GM12878 (cell line): ENCODE data around the gene SACM1L. TPM values are rescaled to one million over a fixed set of nuclear protein-coding genes. Genes with fewer than 3 reads are reported as not detected.

Experiments used
- ATAC-seq: fragments of 200-7000 bp; cut with Tn5 transposase; 3 replicates; pipeline ENCODE4 v1.9.1; 2020; ENCODE audit warnings: mild to moderate bottlenecking, moderate library complexity
- BruUV-seq: library from RNA; stranded (reverse); fragments of 400-500 nt; replicated peaks from 2 replicates; lab custom pipeline; 2021; lab: Mats Ljungman, UMichigan
- CTCF ChIA-PET: fragments of 300-600 bp; sonication (Branson Sonifier 250); formaldehyde crosslinking; extraction: SDS; loops from one replicate; lab custom pipeline; 2021; ENCODE audit warnings: inconsistent platforms; lab: Yijun Ruan, JAX
- POLR2A ChIA-PET: fragments of 350-600 bp; formaldehyde crosslinking; extraction: SDS; loops from one replicate; lab custom pipeline; 2021; ENCODE audit warnings: inconsistent platforms; lab: Charles Lee
- RAD21 ChIA-PET: fragments of 300-600 bp; sonication (Branson Sonifier 250); formaldehyde crosslinking; loops from one replicate; lab custom pipeline; 2023; ENCODE audit warnings: antibody characterized with exemption; ENCODE audit not compliant: unreplicated experiment; lab: Charles Lee
- SMC1A ChIA-PET: fragments of 300-600 bp; sonication (Branson Sonifier 250); formaldehyde crosslinking; loops from one replicate; lab custom pipeline; 2023; ENCODE audit not compliant: unreplicated experiment, uncharacterized antibody; lab: Charles Lee
- DNase-seq: peaks from one replicate; pipeline ENCODE4 v3.0.0-alpha.2; 2011; ENCODE audit warnings: low read depth, low spot score
- FAIRE-seq: peaks from 3 replicates; lab custom pipeline; 2011; peaks lifted over from hg19 to GRCh38; lab: Jason Lieb, UNC
- H2AFZ ChIP-seq: 2 replicates; pipeline ENCODE4 v1.6.0; 2011; ENCODE audit warnings: low read depth, low read length, control low read depth; ENCODE audit not compliant: control insufficient read depth
- H3K27ac ChIP-seq: 2 replicates; pipeline ENCODE4 v1.5.1; 2011; ENCODE audit warnings: control low read depth; ENCODE audit not compliant: control insufficient read depth, insufficient read depth
- H3K27me3 ChIP-seq, 2 experiments: replicated peaks in 1 of 2; 2 replicates each; pipeline versions ENCODE4 v1.6.0 to v1.6.1; 2011; ENCODE audit warnings: low read length in 1 of 2; ENCODE audit not compliant: control insufficient read depth in 2 of 2, insufficient read depth in 2 of 2
- H3K36me3 ChIP-seq, 2 experiments: 2 replicates each; pipeline ENCODE4 v1.5.1; 2011; ENCODE audit warnings: low read length in 1 of 2; ENCODE audit not compliant: control insufficient read depth in 2 of 2, insufficient read depth in 2 of 2
- H3K4me1 ChIP-seq: 2 replicates; pipeline ENCODE4 v1.6.1; 2011; ENCODE audit warnings: mild to moderate bottlenecking, low read length, moderate library complexity, mixed read lengths; ENCODE audit not compliant: control insufficient read depth, insufficient read depth
- H3K4me2 ChIP-seq: 2 replicates; pipeline ENCODE4 v1.6.0; 2011; ENCODE audit warnings: control low read depth; ENCODE audit not compliant: control insufficient read depth, insufficient read depth
- H3K4me3 ChIP-seq: fragments of 200-600 bp; sonication (generic); 2 replicates; pipeline ENCODE4 v1.5.1; 2016
- H3K79me2 ChIP-seq: 2 replicates; pipeline ENCODE4 v1.6.0; 2011; ENCODE audit warnings: low read length; ENCODE audit not compliant: control insufficient read depth, insufficient read depth
- H3K9ac ChIP-seq: 2 replicates; pipeline ENCODE4 v1.8.0; 2011; ENCODE audit warnings: low read length, control low read depth, mixed read lengths; ENCODE audit not compliant: control insufficient read depth, insufficient read depth
- H3K9me3 ChIP-seq: replicated peaks from 3 replicates; pipeline ENCODE4 v1.5.1; 2011; ENCODE audit warnings: mild to moderate bottlenecking, low read length; ENCODE audit not compliant: control insufficient read depth, insufficient read depth
- H4K20me1 ChIP-seq: 2 replicates; pipeline ENCODE4 v1.6.0; 2011; ENCODE audit not compliant: control insufficient read depth, insufficient read depth
- BACH1 ChIP-seq: fragments of 450-650 bp; IDR thresholded peaks from 2 replicates; pipeline ENCODE4 v1.6.1; 2017; ENCODE audit warnings: mild to moderate bottlenecking, borderline replicate concordance
- CHD1 ChIP-seq: IDR thresholded peaks from 2 replicates; pipeline ENCODE4 v1.6.1; 2012; ENCODE audit warnings: low read depth, low read length, improper control_type of control experiment
- CREB1 ChIP-seq: IDR thresholded peaks from 2 replicates; pipeline ENCODE4 v1.6.1; 2012; ENCODE audit warnings: low read depth, mild to moderate bottlenecking, inconsistent platforms
- IRF4 ChIP-seq: IDR thresholded peaks from 2 replicates; pipeline ENCODE4 v1.6.1; 2011; ENCODE audit warnings: low read depth, low read length
- KLF5 ChIP-seq: fragments of 450-650 bp; IDR thresholded peaks from 2 replicates; pipeline ENCODE4 v1.6.1; 2014; ENCODE audit warnings: mild to moderate bottlenecking; ENCODE audit not compliant: partially characterized antibody
- LARP7 ChIP-seq: fragments of 450-650 bp; IDR thresholded peaks from 2 replicates; pipeline ENCODE4 v1.6.1; 2017; ENCODE audit warnings: mild to moderate bottlenecking
- MXI1 ChIP-seq: fragments of 150-350 bp; IDR thresholded peaks from 2 replicates; pipeline ENCODE4 v1.6.1; 2011; ENCODE audit warnings: low read depth, mild to moderate bottlenecking, inconsistent platforms, low read length, improper control_type of control experiment
- NBN ChIP-seq: fragments of 450-650 bp; IDR thresholded peaks from 2 replicates; pipeline ENCODE4 v1.6.1; 2016
- RB1 ChIP-seq: fragments of 450-650 bp; formaldehyde crosslinking; IDR thresholded peaks from 2 replicates; pipeline ENCODE4 v1.6.1; 2017; ENCODE audit warnings: mild to moderate bottlenecking, borderline replicate concordance
- ZNF217 ChIP-seq: fragments of 450-650 bp; IDR thresholded peaks from 2 replicates; pipeline ENCODE4 v1.6.1; 2017; ENCODE audit warnings: antibody characterized with exemption, mild to moderate bottlenecking
- ZNF622 ChIP-seq: fragments of 450-650 bp; IDR thresholded peaks from 2 replicates; pipeline ENCODE4 v1.6.1; 2017; ENCODE audit warnings: mild to moderate bottlenecking, inconsistent platforms
- WGBS: methylation state at CpG from one replicate; pipeline ENCODE4 v1.1.6; 2016; ENCODE audit warnings: low lambda C conversion rate; ENCODE audit not compliant: insufficient replicate concordance, insufficient coverage; ENCODE audit errors: missing lambda C conversion rate; 5-methylcytosine and 5-hydroxymethylcytosine counted together
- in situ Hi-C: fragments of 300-500 bp; cut with MboI; formaldehyde crosslinking; loops from 9 replicates; pipeline ENCODE4 v1.14.3; 2018; ENCODE audit warnings: mixed read lengths
- intact Hi-C: fragments of 100-400 bp; cut with micrococcal nuclease; formaldehyde crosslinking; loops from one replicate; pipeline ENCODE4 v1.14.2; 2022; ENCODE audit not compliant: unreplicated experiment
- polyA plus RNA-seq, 11 experiments: library from polyadenylated mRNA; depleted of rRNA in 4 of 11; unstranded in 6 of 11; stranded (reverse) in 5 of 11; fragments of >200 nt; fragmentation: Nextera tagmentation in 4 of 11; fragmentation: Illumina TruSeq in 1 of 11; extraction: Ambion mirVana in 4 of 11; extraction: Trizol in 1 of 11; gene quantifications; 1 replicate in 1 of 11; 2 replicates in 10 of 11; pipeline versions ENCODE4 v1.2.1 to v1.2.3, GENCODE V29; 2011 to 2016; ENCODE audit warnings: inconsistent platforms in 2 of 11, missing spikeins in 2 of 11, low read depth in 1 of 11
- total RNA-seq, 4 experiments: library from RNA; depleted of rRNA in 3 of 4; stranded (reverse); fragments of >200 nt in 3 of 4; fragmentation: Illumina TruSeq in 1 of 4; extraction: Trizol in 1 of 4; gene quantifications; 2 replicates each; pipeline versions ENCODE4 v1.2.1 to v1.2.3, GENCODE V29; 2013 to 2021
- TF ChIP-seq, protein P1 (sequence below): fragments of 450-650 bp; formaldehyde crosslinking; IDR thresholded peaks from 2 replicates; pipeline ENCODE4 v1.4.0; 2022; ENCODE audit warnings: mild to moderate bottlenecking, moderate library complexity
- TF ChIP-seq, protein P2 (sequence below): IDR thresholded peaks from 2 replicates; pipeline ENCODE4 v1.6.1; 2012; ENCODE audit warnings: improper control_type of control experiment, low read depth, low read length; ENCODE audit not compliant: insufficient replicate concordance
- TF ChIP-seq, protein P3 (sequence below): IDR thresholded peaks from 2 replicates; pipeline ENCODE4 v1.6.1; 2011; ENCODE audit warnings: low read depth, low read length, improper control_type of control experiment, borderline replicate concordance

Gene SACM1L
- total and polyA plus RNA-seq, 10 of the 15 experiments (the other 5 are each of a cell fraction or from before 2014, with no cell fraction given) = 16.5 to 48.3 (median 28.9) TPM

DNA sequence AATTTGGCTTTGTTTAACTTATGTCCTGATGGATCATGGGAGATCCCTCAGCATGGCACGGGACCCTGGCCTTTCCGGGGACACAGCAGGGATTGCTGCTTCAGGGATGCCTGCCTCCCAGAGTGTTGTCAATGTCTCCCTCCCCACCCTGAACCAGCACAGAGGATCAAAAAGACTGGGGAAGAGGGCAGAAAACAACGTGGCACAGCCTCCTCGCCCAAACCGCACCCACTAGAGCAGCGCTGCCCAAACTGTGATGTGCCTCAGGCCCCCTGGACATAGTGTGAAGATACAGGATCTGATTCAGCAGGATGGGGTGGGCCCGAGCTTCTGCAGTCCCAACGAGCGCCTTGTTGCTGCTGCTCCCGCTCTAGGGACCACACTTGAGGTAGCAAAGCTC is 72.6 kb downstream of the SACM1L start:
- ChIA-PET SMC1A (interaction anchor here (0.6 to 6.1 kb wide), 16 partner anchors 64 to 319 kb away, joined by 3 to 86 read pairs (median 6); no protein-coding TSS in a partner anchor), POLR2A (interaction anchor here (1.3 kb wide), 1 partner anchor 168 kb away, joined by 12 read pairs; no protein-coding TSS in a partner anchor), RAD21 (interaction anchor here (1.0 to 6.2 kb wide), 17 partner anchors 35 to 315 kb away, joined by 3 to 89 read pairs (median 4); partner anchors contain the start of gene SACM1L), CTCF (interaction anchor here (0.6 to 7.5 kb wide), 23 partner anchors 10 to 319 kb away, joined by 3 to 189 read pairs (median 4); no protein-coding TSS in a partner anchor)
- in situ Hi-C loops (loop anchor here (5.0 to 10.0 kb wide), 3 partner anchors 165 to 613 kb away; partner anchors contain the start of gene CCR5), intact Hi-C loops (loop anchor here (1.0 to 2.0 kb wide), 3 partner anchors 71 to 316 kb away; no protein-coding TSS in a partner anchor)
- Histone ChIP-seq H4K20me1 (no peaks in the 10 kb centered on the region), H3K9me3 (no peaks in the 10 kb centered on the region), H3K27me3 (0 out of 4 replicates have a peak, but pooled peaks cover 0 to 2% of the 10 kb centered on the region in 2 experiments), H3K4me1 (no peaks in the 10 kb centered on the region), H3K4me3 (no peak overlapping the region), H2AFZ (no peak overlapping the region), H3K27ac (no peak overlapping the region), H3K79me2 (no peaks in the 10 kb centered on the region), H3K4me2 (no peak overlapping the region), H3K36me3 (no peaks in the 10 kb centered on the region; a peak in 1 of 4 replicates), H3K9ac (no peak overlapping the region)
- BruUV-seq = no TSS peak
- DNase-seq (no peak), FAIRE-seq (no peak), ATAC-seq (no peak)
- 64% methylated on average over 10 of the region's 10 CpGs for WGBS
- TF ChIP-seq ZNF622 (no peak), MXI1 (no peak), CREB1 (no peak), IRF4 (no peak), LARP7 (no peak), ZNF217 (no peak), CHD1 (no peak), NBN (no peak), RB1 (no peak), BACH1 (no peak), KLF5 (no peak)
- TF ChIP-seq, protein P1, sequence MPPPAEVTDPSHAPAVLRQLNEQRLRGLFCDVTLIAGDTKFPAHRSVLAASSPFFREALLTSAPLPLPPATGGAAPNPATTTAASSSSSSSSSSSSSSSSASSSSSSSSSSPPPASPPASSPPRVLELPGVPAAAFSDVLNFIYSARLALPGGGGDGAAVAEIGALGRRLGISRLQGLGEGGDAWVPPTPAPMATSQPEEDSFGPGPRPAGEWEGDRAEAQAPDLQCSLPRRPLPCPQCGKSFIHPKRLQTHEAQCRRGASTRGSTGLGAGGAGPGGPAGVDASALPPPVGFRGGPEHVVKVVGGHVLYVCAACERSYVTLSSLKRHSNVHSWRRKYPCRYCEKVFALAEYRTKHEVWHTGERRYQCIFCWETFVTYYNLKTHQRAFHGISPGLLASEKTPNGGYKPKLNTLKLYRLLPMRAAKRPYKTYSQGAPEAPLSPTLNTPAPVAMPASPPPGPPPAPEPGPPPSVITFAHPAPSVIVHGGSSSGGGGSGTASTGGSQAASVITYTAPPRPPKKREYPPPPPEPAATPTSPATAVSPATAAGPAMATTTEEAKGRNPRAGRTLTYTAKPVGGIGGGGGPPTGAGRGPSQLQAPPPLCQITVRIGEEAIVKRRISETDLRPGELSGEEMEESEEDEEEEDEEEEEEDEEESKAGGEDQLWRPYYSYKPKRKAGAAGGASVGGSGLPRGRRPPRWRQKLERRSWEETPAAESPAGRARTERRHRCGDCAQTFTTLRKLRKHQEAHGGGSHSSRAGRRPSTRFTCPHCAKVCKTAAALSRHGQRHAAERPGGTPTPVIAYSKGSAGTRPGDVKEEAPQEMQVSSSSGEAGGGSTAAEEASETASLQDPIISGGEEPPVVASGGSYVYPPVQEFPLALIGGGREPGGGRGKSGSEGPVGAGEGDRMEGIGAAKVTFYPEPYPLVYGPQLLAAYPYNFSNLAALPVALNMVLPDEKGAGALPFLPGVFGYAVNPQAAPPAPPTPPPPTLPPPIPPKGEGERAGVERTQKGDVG (CRISPR knock-in tag) = no peak
- TF ChIP-seq, protein P2, sequence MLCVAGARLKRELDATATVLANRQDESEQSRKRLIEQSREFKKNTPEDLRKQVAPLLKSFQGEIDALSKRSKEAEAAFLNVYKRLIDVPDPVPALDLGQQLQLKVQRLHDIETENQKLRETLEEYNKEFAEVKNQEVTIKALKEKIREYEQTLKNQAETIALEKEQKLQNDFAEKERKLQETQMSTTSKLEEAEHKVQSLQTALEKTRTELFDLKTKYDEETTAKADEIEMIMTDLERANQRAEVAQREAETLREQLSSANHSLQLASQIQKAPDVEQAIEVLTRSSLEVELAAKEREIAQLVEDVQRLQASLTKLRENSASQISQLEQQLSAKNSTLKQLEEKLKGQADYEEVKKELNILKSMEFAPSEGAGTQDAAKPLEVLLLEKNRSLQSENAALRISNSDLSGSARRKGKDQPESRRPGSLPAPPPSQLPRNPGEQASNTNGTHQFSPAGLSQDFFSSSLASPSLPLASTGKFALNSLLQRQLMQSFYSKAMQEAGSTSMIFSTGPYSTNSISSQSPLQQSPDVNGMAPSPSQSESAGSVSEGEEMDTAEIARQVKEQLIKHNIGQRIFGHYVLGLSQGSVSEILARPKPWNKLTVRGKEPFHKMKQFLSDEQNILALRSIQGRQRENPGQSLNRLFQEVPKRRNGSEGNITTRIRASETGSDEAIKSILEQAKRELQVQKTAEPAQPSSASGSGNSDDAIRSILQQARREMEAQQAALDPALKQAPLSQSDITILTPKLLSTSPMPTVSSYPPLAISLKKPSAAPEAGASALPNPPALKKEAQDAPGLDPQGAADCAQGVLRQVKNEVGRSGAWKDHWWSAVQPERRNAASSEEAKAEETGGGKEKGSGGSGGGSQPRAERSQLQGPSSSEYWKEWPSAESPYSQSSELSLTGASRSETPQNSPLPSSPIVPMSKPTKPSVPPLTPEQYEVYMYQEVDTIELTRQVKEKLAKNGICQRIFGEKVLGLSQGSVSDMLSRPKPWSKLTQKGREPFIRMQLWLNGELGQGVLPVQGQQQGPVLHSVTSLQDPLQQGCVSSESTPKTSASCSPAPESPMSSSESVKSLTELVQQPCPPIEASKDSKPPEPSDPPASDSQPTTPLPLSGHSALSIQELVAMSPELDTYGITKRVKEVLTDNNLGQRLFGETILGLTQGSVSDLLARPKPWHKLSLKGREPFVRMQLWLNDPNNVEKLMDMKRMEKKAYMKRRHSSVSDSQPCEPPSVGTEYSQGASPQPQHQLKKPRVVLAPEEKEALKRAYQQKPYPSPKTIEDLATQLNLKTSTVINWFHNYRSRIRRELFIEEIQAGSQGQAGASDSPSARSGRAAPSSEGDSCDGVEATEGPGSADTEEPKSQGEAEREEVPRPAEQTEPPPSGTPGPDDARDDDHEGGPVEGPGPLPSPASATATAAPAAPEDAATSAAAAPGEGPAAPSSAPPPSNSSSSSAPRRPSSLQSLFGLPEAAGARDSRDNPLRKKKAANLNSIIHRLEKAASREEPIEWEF = no peak
- TF ChIP-seq, protein P3, sequence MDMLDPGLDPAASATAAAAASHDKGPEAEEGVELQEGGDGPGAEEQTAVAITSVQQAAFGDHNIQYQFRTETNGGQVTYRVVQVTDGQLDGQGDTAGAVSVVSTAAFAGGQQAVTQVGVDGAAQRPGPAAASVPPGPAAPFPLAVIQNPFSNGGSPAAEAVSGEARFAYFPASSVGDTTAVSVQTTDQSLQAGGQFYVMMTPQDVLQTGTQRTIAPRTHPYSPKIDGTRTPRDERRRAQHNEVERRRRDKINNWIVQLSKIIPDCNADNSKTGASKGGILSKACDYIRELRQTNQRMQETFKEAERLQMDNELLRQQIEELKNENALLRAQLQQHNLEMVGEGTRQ = no peak
